DND-41 (cell line): ENCODE results near the gene NEK10.

Experiments
- ATAC-seq: fragments of 200-7000 bp; cut with Tn5 transposase; 3 replicates; pipeline ENCODE4 v1.9.1; 2021; ENCODE audit warnings: low read depth; ENCODE audit not compliant: insufficient read depth
- DNase-seq: peaks from one replicate; pipeline ENCODE4 v3.0.0-alpha.2; 2020
- H2AFZ ChIP-seq: 2 replicates; pipeline ENCODE4 v1.6.0; 2012; ENCODE audit warnings: low read depth, low read length
- H3K27ac ChIP-seq: 2 replicates; pipeline ENCODE4 v1.5.1; 2012; ENCODE audit warnings: low read length, inconsistent platforms
- H3K27me3 ChIP-seq: fragments of 200-600 bp; sonication (generic); 2 replicates; pipeline ENCODE4 v1.6.0; 2012; ENCODE audit warnings: low read length, mild to moderate bottlenecking, inconsistent platforms; ENCODE audit not compliant: insufficient read depth, poor library complexity
- H3K36me3 ChIP-seq: 2 replicates; pipeline ENCODE4 v1.5.1; 2012; ENCODE audit warnings: low read length, inconsistent platforms; ENCODE audit not compliant: insufficient read depth
- H3K4me1 ChIP-seq: 2 replicates; pipeline ENCODE4 v1.5.1; 2012; ENCODE audit warnings: mild to moderate bottlenecking, low read length; ENCODE audit not compliant: insufficient read depth
- H3K4me2 ChIP-seq: 2 replicates; pipeline ENCODE4 v1.6.0; 2012; ENCODE audit warnings: mild to moderate bottlenecking, moderate library complexity, low read length, inconsistent platforms; ENCODE audit not compliant: insufficient read depth
- H3K4me3 ChIP-seq, 2 experiments: fragments of 200-600 bp in 1 of 2; shearing (Covaris generic) in 1 of 2; 2 replicates each; pipeline ENCODE4 v1.5.1; 2012 to 2016; ENCODE audit warnings: inconsistent platforms in 2 of 2, low read length in 2 of 2, mild to moderate bottlenecking in 2 of 2, low read depth in 1 of 2, moderate library complexity in 1 of 2
- H3K79me2 ChIP-seq: 2 replicates; pipeline ENCODE4 v1.6.0; 2012; ENCODE audit warnings: low read length, inconsistent platforms; ENCODE audit not compliant: insufficient read depth
- H3K9ac ChIP-seq: 2 replicates; pipeline ENCODE4 v1.6.0; 2012; ENCODE audit warnings: low read depth, mild to moderate bottlenecking, inconsistent platforms, low read length, moderate library complexity
- H3K9me3 ChIP-seq: 2 replicates; pipeline ENCODE4 v1.5.1; 2012; ENCODE audit warnings: low read length, moderate library complexity, mild to moderate bottlenecking, inconsistent platforms; ENCODE audit not compliant: insufficient read depth, severe bottlenecking
- H4K20me1 ChIP-seq: 2 replicates; pipeline ENCODE4 v1.6.0; 2012; ENCODE audit warnings: low read length; ENCODE audit not compliant: insufficient read depth
- CTCF ChIP-seq: IDR thresholded peaks from 2 replicates; pipeline ENCODE4 v1.5.1; 2012; ENCODE audit warnings: borderline replicate concordance, low read length, moderate library complexity, mild to moderate bottlenecking; ENCODE audit not compliant: poor library complexity, severe bottlenecking; ENCODE audit errors: extremely low read depth
- EZH2 ChIP-seq: IDR thresholded peaks from 3 replicates; pipeline ENCODE4 v1.6.1; 2012; ENCODE audit warnings: borderline replicate concordance, low read depth, mild to moderate bottlenecking, moderate library complexity, low read length, inconsistent platforms; ENCODE audit not compliant: severe bottlenecking

The NEK10 gene

GRCh38 chr3:27145719-27146118 lies 223.5 kb downstream of the NEK10 start:
- H3K27ac ChIP-seq = no peak overlapping the region
- H4K20me1 ChIP-seq = no peaks in the 10 kb centered on the region
- no peak overlapping the region for H2AFZ ChIP-seq
- ATAC-seq (no peak), DNase-seq (no peak)
- H3K4me1 ChIP-seq = no peaks in the 10 kb centered on the region
- H3K79me2 ChIP-seq = no peaks in the 10 kb centered on the region
- H3K27me3 ChIP-seq = no peaks in the 10 kb centered on the region
- H3K4me3 ChIP-seq = no peak overlapping the region
- TF ChIP-seq CTCF (no peak), EZH2 (no peak)
- no peaks in the 10 kb centered on the region for H3K9me3 ChIP-seq
- H3K4me2 ChIP-seq = no peak overlapping the region
- H3K9ac ChIP-seq = no peak overlapping the region
- H3K36me3 ChIP-seq = no peaks in the 10 kb centered on the region

GRCh38 chr3:27141668-27142067 lies 227.5 kb downstream of the NEK10 start:
- no peaks in the 10 kb centered on the region for H3K9me3 ChIP-seq
- H3K27me3 ChIP-seq = peaks cover 2% of the 10 kb centered on the region
- ATAC-seq = no peak
- TF ChIP-seq CTCF (peak; percentile 14), EZH2 (no peak)
- H3K4me3 ChIP-seq = no peak overlapping the region
- H3K27ac ChIP-seq = no peak overlapping the region
- H3K79me2 ChIP-seq = no peaks in the 10 kb centered on the region
- H2AFZ ChIP-seq = no peak overlapping the region
- H3K36me3 ChIP-seq = no peaks in the 10 kb centered on the region
- DNase-seq = no peak
- no peaks in the 10 kb centered on the region for H4K20me1 ChIP-seq
- no peak overlapping the region for H3K9ac ChIP-seq
- no peaks in the 10 kb centered on the region for H3K4me1 ChIP-seq
- no peak overlapping the region for H3K4me2 ChIP-seq

- no peak for ATAC-seq
- no peak for TF ChIP-seq CTCF
- TF ChIP-seq EZH2 = no peak
- H3K4me3 ChIP-seq = no peak overlapping the region
These were observed 230.6 kb downstream of the NEK10 start for GRCh38 chr3:27138562-27138961.

GRCh38 chr3:27138005-27138404 lies 231.2 kb downstream of the NEK10 start:
- peaks cover 2% of the 10 kb centered on the region for H3K27me3 ChIP-seq
- no peak overlapping the region for H3K9ac ChIP-seq
- H3K9me3 ChIP-seq = no peaks in the 10 kb centered on the region
- DNase-seq = no peak
- no peak for ATAC-seq
- TF ChIP-seq CTCF = no peak
- no peak for TF ChIP-seq EZH2
- no peak overlapping the region for H3K4me3 ChIP-seq
- no peak overlapping the region for H3K27ac ChIP-seq
- no peaks in the 10 kb centered on the region for H3K79me2 ChIP-seq
- no peak overlapping the region for H2AFZ ChIP-seq
- H3K4me1 ChIP-seq = no peaks in the 10 kb centered on the region
- H3K4me2 ChIP-seq = no peak overlapping the region
- H4K20me1 ChIP-seq = no peaks in the 10 kb centered on the region
- H3K36me3 ChIP-seq = no peaks in the 10 kb centered on the region

More at GRCh38 chr3:27138562-27138961, 230.6 kb downstream of the NEK10 start:
- no peak for DNase-seq
- Histone ChIP-seq H3K27ac (no peak overlapping the region), H3K27me3 (peaks cover 2% of the 10 kb centered on the region), H3K4me2 (no peak overlapping the region), H3K9ac (no peak overlapping the region), H2AFZ (no peak overlapping the region), H4K20me1 (no peaks in the 10 kb centered on the region), H3K4me1 (no peaks in the 10 kb centered on the region), H3K36me3 (no peaks in the 10 kb centered on the region), H3K9me3 (no peaks in the 10 kb centered on the region), H3K79me2 (no peaks in the 10 kb centered on the region)
